Measurements from ENCODE around the gene FRG2C. TPM values are rescaled to one million over a fixed set of nuclear protein-coding genes. Genes with fewer than 3 reads are reported as not detected.

FRG2C gene
- total RNA-seq, result not detected in 2 replicates

DNA sequence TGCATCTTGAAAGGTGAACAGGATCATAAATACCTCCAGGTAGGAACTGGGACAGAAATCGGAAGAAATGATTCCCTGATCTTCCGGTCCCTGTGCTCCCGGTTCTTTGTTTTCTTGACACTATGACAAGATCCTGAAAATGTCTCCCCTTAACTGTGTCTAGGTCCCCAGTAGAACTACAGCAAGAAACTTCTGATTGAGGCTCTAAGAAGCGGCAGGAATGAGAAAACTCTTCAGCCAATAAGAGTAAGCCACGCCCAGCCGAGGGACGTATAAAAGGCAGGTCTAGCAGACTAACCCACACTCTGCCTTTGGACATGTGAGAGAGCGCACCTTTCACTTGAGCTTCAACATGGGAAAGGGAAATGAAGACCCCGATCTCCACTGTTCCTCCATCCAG lies at the start of gene FRG2C:
FRG2C (plus strand) TSS at position 301 of the 400 bp plus-strand sequence; CDS start at position 353, 52 bp downstream.

Other genes starting within 250 kb of the FRG2C start
- gene ZNF717, start 121.2 kb downstream of the FRG2C start, total RNA-seq, result 7.4 and 8.8 TPM in 2 replicates

Measured in airway epithelial cell (primary cell).